Neural cell (in vitro differentiated cells): Measurements from ENCODE around the gene TACC2.

Experiments
- EP300 ChIP-seq: fragments of 450-650 bp; conservative IDR thresholded peaks from 2 replicates; pipeline ENCODE4 v1.6.1; 2014; ENCODE audit warnings: antibody characterized with exemption, mild to moderate bottlenecking, moderate library complexity; ENCODE audit not compliant: poor library complexity, severe bottlenecking
- EZH2 ChIP-seq: fragments of 200-600, 300-800 bp; shearing (Covaris generic), sonication (generic); IDR thresholded peaks from 2 replicates; pipeline ENCODE4 v1.6.1; 2014; ENCODE audit warnings: antibody characterized with exemption, low read length, borderline replicate concordance, mild to moderate bottlenecking; ENCODE audit not compliant: insufficient read depth, poor library complexity, severe bottlenecking
- POLR2AphosphoS5 ChIP-seq: IDR thresholded peaks from 2 replicates; pipeline ENCODE4 v1.6.1; 2012
- TAF1 ChIP-seq: IDR thresholded peaks from 2 replicates; pipeline ENCODE4 v1.6.1; 2012; ENCODE audit warnings: low read depth
- TF ChIP-seq, protein P1 (sequence below): fragments of 450-650 bp; IDR thresholded peaks from 2 replicates; pipeline ENCODE4 v1.5.1; 2014; ENCODE audit warnings: antibody characterized with exemption, mild to moderate bottlenecking, moderate library complexity; ENCODE audit not compliant: poor library complexity, severe bottlenecking
- TF ChIP-seq, protein P2 (sequence below): IDR thresholded peaks from 2 replicates; pipeline ENCODE4 v1.6.1; 2012; ENCODE audit warnings: borderline replicate concordance

DNA sequence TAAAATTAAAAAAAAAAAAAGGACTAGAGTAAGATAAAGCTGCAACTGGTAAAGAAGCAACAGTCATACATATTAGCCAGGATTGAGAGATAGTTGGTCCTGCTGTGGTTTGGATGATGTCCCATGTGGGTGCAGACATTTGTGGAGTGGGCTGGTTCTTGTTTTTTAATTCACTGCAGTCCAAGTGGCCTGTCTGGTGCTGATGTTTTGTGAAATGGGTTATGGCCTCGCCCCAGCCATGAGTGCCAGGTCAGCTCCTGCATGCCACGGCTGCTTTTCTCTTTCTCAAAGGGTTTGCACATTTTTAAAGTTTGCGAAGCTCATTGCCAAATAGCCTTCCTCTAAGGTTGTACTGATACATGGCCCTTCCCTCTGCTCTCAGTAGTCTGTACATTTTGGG lies 268.1 kb downstream of the TACC2 start:
- TF ChIP-seq POLR2AphosphoS5 (no peak), EP300 (no peak), EZH2 (no peak), TAF1 (no peak)
- TF ChIP-seq, protein P1, sequence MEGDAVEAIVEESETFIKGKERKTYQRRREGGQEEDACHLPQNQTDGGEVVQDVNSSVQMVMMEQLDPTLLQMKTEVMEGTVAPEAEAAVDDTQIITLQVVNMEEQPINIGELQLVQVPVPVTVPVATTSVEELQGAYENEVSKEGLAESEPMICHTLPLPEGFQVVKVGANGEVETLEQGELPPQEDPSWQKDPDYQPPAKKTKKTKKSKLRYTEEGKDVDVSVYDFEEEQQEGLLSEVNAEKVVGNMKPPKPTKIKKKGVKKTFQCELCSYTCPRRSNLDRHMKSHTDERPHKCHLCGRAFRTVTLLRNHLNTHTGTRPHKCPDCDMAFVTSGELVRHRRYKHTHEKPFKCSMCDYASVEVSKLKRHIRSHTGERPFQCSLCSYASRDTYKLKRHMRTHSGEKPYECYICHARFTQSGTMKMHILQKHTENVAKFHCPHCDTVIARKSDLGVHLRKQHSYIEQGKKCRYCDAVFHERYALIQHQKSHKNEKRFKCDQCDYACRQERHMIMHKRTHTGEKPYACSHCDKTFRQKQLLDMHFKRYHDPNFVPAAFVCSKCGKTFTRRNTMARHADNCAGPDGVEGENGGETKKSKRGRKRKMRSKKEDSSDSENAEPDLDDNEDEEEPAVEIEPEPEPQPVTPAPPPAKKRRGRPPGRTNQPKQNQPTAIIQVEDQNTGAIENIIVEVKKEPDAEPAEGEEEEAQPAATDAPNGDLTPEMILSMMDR, result no peak
- TF ChIP-seq, protein P2, sequence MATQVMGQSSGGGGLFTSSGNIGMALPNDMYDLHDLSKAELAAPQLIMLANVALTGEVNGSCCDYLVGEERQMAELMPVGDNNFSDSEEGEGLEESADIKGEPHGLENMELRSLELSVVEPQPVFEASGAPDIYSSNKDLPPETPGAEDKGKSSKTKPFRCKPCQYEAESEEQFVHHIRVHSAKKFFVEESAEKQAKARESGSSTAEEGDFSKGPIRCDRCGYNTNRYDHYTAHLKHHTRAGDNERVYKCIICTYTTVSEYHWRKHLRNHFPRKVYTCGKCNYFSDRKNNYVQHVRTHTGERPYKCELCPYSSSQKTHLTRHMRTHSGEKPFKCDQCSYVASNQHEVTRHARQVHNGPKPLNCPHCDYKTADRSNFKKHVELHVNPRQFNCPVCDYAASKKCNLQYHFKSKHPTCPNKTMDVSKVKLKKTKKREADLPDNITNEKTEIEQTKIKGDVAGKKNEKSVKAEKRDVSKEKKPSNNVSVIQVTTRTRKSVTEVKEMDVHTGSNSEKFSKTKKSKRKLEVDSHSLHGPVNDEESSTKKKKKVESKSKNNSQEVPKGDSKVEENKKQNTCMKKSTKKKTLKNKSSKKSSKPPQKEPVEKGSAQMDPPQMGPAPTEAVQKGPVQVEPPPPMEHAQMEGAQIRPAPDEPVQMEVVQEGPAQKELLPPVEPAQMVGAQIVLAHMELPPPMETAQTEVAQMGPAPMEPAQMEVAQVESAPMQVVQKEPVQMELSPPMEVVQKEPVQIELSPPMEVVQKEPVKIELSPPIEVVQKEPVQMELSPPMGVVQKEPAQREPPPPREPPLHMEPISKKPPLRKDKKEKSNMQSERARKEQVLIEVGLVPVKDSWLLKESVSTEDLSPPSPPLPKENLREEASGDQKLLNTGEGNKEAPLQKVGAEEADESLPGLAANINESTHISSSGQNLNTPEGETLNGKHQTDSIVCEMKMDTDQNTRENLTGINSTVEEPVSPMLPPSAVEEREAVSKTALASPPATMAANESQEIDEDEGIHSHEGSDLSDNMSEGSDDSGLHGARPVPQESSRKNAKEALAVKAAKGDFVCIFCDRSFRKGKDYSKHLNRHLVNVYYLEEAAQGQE, result no peak
